SK-N-SH (cell line): ENCODE measurements around the gene APOBEC2.

ENCODE experiments used
- CTCF ChIP-seq: fragments of 200-600 bp; sonication (generic); IDR thresholded peaks from 2 replicates; pipeline ENCODE4 v1.6.1; 2017; ENCODE audit warnings: antibody characterized with exemption, mild to moderate bottlenecking, moderate library complexity
- EP300 ChIP-seq, 2 experiments: IDR thresholded peaks; 2 replicates each; pipeline versions ENCODE4 v1.4.0 to v1.6.1; 2012; ENCODE audit warnings: borderline replicate concordance in 1 of 2, low read depth in 1 of 2, low read length in 1 of 2
- FOXJ3 ChIP-seq: sonication (generic); formaldehyde crosslinking; IDR thresholded peaks from 2 replicates; pipeline ENCODE4 v1.5.1; 2020; ENCODE audit warnings: mild to moderate bottlenecking, missing genetic modification reagents
- GABPA ChIP-seq: IDR thresholded peaks from 2 replicates; pipeline ENCODE4 v1.4.0; 2012; ENCODE audit warnings: low read depth, mild to moderate bottlenecking
- REST ChIP-seq: IDR thresholded peaks from 2 replicates; pipeline ENCODE4 v1.6.1; 2012; ENCODE audit warnings: mild to moderate bottlenecking, low read depth, low read length, moderate library complexity
- RXRA ChIP-seq: IDR thresholded peaks from 2 replicates; pipeline ENCODE4 v1.4.0; 2012; ENCODE audit warnings: low read depth, mild to moderate bottlenecking, borderline replicate concordance
- TAF1 ChIP-seq: IDR thresholded peaks from 2 replicates; pipeline ENCODE4 v1.6.1; 2012; ENCODE audit warnings: low read depth, mild to moderate bottlenecking, low read length, moderate library complexity, borderline replicate concordance

GRCh38 chr6:41037107-41037900, 15.7 kb upstream of the APOBEC2 start:
- TF ChIP-seq CTCF (no peak), FOXJ3 (no peak), REST (no peak), TAF1 (no peak), RXRA (no peak), EP300 (IDR thresholded peaks at IDR 0.05; ENCODE audit: borderline replicate concordance in 1 of 2, low read depth in 1 of 2, low read length in 1 of 2) (no peak), GABPA (no peak)
